CD4-positive, alpha-beta T cell treated with Interleukin-4 for 4 hours (primary cell): ENCODE measurements around the gene TRIO.
"Not testable (repeated sequence)": the region's sequence is repeated elsewhere in the genome, so short reads cannot be mapped to it uniquely, and the experiment has no call there.

Experiments
- DNase-seq: peaks from one replicate; pipeline ENCODE4 v3.0.0-alpha.2; 2020

TRIO gene

GRCh38 chr5:14421851-14422250 is 278.7 kb downstream of the TRIO start:
- DNase-seq, result no peak

GRCh38 chr5:14424011-14424685 is 281.0 kb downstream of the TRIO start:
- DNase-seq, result peak; percentile 16

GRCh38 chr5:14425559-14425958 is 282.4 kb downstream of the TRIO start:
- DNase-seq, result no peak

GRCh38 chr5:14426521-14426920 is 283.4 kb downstream of the TRIO start:
- no peak for DNase-seq

- no peak for DNase-seq
Measured at GRCh38 chr5:14428302-14429081, 285.4 kb downstream of the TRIO start.

DNA sequence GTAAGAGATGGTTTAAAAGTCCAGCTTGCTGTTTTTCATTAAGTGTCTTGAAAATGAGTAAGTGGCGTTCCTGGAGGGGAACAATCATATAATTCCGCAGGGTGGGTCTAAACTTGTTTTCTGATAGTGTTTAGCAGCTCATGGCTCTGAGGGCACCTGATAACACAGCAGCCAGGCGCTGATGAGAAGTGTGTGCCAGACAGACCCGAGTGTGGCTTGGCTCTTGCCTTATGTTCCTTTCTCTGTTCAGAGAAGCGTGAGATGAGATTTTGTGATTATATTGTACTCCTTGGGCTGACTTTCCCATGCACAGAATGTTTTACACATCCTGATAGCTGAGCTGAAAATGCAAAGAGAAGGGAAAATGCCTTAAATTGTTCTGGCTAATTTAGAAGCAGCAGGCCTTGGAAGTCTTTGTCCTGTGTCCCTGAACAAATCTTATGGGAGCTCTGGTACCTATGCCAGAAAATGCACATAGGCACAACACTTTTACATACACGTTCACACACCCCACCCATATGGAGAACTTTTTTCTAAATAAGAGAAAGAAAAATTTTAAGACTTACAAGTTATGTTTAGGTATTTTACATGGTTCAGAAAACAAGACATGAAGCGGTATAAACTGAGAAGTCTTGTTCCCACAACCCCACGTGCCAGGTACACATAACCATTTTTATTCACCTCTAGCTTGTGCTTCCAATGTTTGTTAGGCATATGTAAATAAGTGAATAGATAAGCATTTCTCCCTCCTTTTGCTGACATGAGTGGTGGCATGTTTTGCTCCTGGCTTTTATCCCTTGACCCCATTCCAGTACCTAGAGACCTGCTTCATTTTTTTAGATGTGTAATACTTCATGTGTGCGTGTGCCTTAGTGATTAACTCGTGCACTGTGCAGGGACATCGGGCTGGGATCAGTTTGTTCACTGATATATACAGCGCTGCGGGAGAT is 286.2 kb downstream of the TRIO start:
- DNase-seq, result no peak

GRCh38 chr5:14431534-14431933 is 288.4 kb downstream of the TRIO start:
- DNase-seq, result no peak

GRCh38 chr5:14432931-14433589 is 289.9 kb downstream of the TRIO start:
- DNase-seq, result no peak

DNA sequence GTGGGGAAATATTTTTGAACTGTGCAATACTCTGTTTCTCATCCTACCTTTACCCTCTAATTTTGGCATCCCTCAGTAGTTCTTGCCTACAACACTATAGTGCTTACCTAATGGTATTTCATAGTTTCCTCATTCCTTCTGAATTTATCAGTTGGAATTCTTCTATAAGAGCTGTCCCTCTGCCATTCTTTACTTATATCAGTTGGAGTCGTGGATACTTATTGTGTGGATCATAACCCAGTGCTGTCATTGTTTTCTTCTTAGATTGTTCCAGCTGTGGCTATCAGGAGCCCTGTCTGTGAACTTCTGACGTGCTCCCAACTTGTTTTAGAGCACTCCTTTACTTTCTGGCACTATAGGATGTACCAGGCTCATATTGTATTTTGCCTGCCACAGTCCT is 292.3 kb downstream of the TRIO start:
- DNase-seq, result no peak

DNA sequence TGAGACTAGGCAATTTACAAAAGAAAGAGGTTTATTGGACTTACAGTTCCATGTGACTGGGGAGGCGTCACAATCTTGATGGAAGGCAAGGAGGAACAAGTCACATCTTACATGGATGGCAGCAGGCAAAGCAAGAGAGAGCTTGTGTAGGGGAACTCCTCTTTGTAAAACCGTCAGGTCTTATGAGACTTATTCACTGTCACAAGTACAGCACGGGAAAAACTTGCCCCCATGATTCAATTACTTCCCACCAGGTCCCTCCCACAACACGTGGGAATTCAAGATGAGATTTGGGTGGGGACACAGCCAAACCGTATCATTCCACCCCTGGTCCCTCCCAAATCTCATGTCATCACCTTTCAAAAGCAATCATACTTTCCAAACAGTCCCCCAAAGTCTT is 293.0 kb downstream of the TRIO start:
- not testable (repeated sequence) for DNase-seq

DNA sequence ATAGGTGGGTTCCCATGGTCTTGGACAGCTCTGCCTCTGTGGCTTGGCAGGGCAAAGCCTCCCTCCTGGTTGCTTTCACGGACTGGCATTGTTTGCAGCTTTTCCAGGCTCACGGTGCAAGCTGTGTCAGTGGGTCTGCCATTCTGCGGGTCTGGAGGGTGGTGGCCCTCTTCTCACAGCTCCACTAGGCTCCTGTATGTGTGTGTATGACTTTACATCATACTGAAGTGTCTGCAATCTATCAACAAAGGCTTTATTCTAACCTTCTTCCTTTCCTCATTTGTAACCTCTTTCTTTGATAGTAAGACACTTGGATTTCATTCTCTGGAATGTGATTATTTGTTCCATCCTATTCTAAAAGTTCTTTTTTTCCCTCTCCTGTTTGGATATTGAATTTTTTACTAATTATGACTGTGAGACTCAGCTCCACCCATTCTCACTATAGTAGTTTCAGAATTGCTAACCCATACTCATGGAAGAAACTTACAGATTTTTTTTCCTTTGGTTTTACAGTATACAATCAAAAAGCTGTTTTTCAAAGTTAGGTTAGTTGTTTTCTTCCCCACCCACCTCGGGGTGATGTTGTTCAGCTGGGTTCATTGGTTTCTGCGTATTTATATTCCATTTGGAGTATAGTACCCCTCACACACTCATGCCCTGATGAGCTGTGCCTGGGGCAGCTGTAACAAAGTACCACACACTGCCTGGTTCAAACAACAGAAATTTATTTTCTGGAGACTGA is 293.8 kb downstream of the TRIO start:
- no peak for DNase-seq

GRCh38 chr5:14438195-14438606 is 295.1 kb downstream of the TRIO start:
- no peak for DNase-seq

- no peak for DNase-seq
Measured at GRCh38 chr5:14439087-14439871, 296.1 kb downstream of the TRIO start.

GRCh38 chr5:14440223-14440581 is 297.1 kb downstream of the TRIO start:
- DNase-seq, result no peak

GRCh38 chr5:14440582-14441431 is 297.7 kb downstream of the TRIO start:
- DNase-seq, result no peak

DNA sequence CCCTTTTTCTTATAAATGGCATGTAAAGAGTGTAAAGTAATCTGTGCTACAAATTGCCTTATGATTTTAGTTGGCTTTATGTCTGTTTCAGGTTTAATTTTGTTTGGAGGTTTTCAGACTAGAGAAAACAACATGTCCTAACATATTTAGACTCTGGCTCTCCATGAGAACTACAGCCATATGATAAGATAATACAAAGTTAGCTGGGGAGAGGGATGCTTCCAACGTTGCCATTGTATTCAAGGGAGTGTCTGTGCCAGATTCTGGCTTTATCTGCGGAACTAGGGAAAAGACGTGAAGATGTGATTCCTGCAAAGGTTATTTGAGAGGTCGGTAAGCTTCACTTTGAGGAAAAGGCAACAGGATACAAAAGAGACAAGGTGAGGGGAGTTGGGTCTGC is 298.5 kb downstream of the TRIO start:
- no peak for DNase-seq

DNA sequence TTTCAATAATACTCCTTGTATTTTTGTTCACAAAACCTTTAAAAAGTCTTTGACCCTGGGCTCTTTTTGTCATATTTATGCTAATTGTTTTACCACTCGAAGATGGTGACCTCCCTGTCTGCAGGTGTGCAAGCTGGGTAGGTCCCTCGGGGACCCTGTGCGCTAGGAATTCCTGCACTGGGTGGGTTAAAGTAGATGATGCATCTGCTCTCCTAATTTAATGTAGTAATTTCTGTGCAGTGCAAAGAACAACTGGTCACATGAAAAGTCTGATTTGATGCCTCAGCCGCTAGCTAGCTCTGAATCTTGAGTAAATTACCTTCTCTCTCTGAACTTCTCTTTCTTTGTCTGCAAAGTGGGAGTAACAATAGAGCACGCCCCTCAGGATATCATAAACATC is 299.4 kb downstream of the TRIO start:
- DNase-seq, result no peak

GRCh38 chr5:14443671-14444093 is 300.5 kb downstream of the TRIO start:
- no peak for DNase-seq

DNA sequence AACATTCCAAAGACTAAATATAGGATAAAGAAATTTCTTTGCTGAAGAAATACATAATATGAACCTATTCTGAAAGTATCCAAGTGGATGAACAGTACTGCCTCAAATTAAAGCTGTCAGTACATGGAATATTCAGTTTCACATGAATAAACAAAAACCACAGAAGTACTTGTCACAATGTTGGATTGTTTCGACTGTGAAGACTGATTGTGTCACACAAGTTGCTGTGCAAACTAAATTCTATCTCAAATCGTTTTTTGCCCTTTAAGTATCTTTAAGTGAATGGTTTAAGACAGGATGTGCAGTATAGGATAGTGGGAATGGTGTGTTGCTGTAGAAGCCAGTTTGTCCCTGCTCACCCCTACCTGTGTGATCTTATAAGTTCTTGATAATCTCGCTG is 301.0 kb downstream of the TRIO start:
- no peak for DNase-seq

DNA sequence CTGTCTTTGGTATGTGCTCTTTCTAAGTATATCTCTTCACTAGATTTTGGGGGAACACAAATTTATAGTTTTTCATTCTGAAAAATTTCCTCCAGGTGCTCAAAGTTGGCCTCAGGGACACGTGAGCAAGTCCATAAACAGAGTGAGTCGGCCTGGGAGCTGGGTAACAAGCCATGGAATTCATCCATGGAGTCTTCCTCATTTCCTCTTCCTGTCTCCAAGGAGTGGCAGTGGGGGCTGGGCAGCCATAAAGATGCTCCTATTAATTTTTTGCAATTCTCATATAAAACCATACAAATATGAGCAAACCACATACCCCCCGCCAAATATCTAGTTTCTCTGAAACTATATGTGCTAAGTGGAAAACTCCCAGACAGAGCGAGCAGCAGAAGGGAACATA is 301.9 kb downstream of the TRIO start:
- no peak for DNase-seq
